ENCODE measurements around the gene MAP3K21.

GRCh38 chr1:233300326-233300725 lies 27.2 kb upstream of the MAP3K21 start:
- no peak for TF ChIP-seq CTCF (conservative IDR thresholded peaks at IDR 0.05 in 1 of 2, IDR thresholded peaks at IDR 0.05 in 1 of 2; ENCODE audit: low read depth in 1 of 2, low read length in 2 of 2)
- TF ChIP-seq EZH2 (IDR thresholded peaks at IDR 0.05; ENCODE audit: low read length, missing control alignments) = no peak

All from fibroblast of lung (primary cell).